ENCODE data around the gene ISG15.
"Not testable (repeated sequence)": the region's sequence is repeated elsewhere in the genome, so short reads cannot be mapped to it uniquely, and the experiment has no call there.

The ISG15 gene

GRCh38 chr1:1047407-1047806 lies 34.1 kb downstream of the ISG15 start:
- no peak for DNase-seq

GRCh38 chr1:1047963-1048362 lies 34.7 kb downstream of the ISG15 start:
- DNase-seq: no peak

GRCh38 chr1:1048765-1049164 lies 35.5 kb downstream of the ISG15 start:
- DNase-seq: no peak

DNA sequence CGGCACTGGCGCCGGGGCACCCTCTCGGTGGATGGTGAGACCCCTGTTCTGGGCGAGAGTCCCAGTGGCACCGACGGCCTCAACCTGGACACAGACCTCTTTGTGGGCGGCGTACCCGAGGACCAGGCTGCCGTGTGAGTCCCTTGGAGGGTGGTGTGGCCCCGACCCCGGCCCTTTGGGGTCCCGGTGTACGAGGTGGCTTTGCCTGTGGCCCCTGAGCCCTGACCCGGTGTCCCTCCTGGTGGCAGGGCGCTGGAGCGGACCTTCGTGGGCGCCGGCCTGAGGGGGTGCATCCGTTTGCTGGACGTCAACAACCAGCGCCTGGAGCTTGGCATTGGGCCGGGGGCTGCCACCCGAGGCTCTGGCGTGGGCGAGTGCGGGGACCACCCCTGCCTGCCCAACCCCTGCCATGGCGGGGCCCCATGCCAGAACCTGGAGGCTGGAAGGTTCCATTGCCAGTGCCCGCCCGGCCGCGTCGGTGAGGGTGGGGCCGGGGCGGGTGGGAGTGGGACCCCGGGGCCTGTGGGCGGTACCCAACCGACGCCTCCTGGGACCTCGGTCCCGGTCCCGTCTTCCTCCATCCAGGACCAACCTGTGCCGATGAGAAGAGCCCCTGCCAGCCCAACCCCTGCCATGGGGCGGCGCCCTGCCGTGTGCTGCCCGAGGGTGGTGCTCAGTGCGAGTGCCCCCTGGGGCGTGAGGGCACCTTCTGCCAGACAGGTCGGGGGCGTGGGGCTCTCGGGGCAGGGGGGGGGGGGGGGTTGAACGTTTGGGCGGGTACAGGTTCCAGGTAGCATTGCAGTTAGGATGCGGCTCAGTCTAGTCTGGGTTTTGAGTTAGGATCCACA lies 36.2 kb downstream of the ISG15 start:
- DNase-seq: no peak

- DNase-seq: no peak
Measured at GRCh38 chr1:1050577-1051052, 37.3 kb downstream of the ISG15 start.

DNA sequence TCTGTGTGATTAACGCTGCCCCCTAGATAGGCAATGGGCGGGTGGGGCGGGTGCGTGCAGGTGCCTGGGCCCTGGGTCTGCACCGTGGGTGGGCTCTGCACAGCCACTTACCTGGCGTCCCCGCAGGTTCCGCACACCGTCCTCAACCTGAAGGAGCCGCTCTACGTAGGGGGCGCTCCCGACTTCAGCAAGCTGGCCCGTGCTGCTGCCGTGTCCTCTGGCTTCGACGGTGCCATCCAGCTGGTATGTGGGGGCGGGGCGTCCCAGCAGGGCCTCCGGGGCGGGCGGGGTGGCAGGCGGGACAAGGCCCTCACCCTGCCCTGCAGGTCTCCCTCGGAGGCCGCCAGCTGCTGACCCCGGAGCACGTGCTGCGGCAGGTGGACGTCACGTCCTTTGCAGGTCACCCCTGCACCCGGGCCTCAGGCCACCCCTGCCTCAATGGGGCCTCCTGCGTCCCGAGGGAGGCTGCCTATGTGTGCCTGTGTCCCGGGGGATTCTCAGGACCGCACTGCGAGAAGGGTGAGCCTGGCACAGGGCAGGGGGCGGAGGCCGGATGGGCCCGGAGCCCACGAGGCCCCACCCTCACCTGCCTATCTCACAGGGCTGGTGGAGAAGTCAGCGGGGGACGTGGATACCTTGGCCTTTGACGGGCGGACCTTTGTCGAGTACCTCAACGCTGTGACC lies 38.0 kb downstream of the ISG15 start:
- no peak for DNase-seq

DNA sequence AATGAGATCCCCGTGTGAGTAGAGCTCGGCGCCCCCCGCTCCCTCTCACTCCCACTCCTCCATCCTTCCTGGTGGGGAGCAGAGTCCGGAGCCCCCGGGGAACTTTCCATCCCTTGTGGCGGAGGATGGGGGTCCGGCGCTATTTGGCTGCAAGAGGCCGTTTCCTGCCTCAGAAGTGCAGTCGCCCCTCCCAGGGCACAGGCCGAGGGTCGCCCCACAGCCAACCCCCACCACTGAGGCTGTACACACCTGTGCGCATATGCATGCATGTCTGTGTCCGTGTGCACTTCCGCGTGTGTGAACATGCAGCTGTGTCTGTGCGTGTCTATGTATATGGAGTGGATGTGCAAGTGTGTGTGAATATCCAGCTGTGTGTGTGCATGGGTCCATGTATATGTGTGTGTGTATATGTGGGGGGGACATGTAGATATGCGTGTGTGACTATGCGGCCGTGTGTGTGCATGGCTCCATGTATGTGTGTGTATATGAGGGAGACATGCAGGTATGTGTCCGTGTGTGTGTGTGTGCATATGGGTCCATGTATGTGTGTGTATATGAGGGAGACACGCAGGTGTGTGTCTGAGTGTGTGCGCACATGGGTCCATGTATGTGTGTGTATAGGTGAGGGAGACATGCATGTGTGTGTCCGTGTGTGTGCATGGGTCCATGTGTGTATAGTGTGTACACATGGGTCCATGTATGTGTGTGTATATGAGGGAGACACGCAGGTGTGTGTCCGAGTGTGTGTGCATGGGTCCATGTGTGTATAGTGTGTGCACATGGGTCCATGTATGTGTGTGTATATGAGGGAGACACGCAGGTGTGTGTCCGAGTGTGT lies 38.9 kb downstream of the ISG15 start:
- DNase-seq: no peak

GRCh38 chr1:1053022-1053421 lies 39.7 kb downstream of the ISG15 start:
- no peak for DNase-seq

- no peak for DNase-seq
Measured at GRCh38 chr1:1053682-1054081, 40.4 kb downstream of the ISG15 start.

- DNase-seq: no peak
Measured at GRCh38 chr1:1054099-1054700, 40.9 kb downstream of the ISG15 start.

DNA sequence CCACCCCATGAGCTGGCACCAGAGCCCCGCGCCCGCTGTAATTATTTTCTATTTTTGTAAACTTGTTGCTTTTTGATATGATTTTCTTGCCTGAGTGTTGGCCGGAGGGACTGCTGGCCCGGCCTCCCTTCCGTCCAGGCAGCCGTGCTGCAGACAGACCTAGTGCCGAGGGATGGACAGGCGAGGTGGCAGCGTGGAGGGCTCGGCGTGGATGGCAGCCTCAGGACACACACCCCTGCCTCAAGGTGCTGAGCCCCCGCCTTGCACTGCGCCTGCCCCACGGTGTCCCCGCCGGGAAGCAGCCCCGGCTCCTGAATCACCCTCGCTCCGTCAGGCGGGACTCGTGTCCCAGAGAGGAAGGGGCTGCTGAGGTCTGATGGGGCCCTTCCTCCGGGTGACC lies 41.7 kb downstream of the ISG15 start:
- DNase-seq: no peak

- DNase-seq: no peak
Measured at GRCh38 chr1:1055841-1056736, 42.8 kb downstream of the ISG15 start.

- not testable (repeated sequence) for DNase-seq
Measured at GRCh38 chr1:1057769-1058087, 44.4 kb downstream of the ISG15 start.

DNA sequence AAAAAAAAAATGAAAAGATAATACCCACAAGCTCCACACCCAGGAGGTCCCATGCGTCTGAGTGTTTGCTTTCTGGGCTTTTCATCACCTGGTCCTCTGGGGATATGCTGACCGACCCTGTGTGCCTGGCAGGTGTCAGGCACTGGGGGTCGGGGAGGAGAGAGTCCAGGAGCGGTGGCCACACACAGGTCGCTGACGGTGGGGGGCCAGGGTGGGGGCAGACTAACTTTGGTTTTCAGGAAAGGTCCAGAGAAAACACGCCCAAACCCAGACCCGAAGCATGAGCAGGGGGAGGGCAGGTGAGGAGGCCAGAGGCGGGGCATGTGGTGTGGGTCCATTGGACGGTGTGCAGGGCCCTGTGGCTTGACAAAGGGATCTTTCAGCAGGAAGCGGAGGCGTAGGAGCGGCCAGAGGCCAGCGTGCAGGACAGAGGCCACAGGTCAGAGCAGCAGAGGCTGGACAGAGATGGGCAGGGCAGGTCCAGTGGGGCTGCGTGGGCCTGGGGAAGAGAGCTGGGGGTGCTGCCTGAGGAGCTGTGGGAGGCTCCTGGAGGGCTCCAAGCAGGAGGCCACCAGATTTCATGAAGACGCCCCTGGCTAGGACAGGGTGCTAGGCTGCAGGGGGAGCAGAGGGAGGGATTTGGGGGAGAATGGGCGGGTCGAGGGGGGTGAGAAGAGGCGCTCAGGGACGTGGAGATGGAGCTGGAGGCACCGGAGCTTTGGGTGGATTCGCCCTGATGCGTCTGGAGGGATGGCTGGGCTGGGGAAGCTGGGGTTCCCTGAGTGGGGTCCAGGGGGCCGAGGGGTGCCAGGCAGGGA lies 45.0 kb downstream of the ISG15 start:
- DNase-seq: no peak

- peak in 1 of 2 donors; percentile 49 for DNase-seq
Measured at GRCh38 chr1:1058921-1059493, 45.7 kb downstream of the ISG15 start.

DNA sequence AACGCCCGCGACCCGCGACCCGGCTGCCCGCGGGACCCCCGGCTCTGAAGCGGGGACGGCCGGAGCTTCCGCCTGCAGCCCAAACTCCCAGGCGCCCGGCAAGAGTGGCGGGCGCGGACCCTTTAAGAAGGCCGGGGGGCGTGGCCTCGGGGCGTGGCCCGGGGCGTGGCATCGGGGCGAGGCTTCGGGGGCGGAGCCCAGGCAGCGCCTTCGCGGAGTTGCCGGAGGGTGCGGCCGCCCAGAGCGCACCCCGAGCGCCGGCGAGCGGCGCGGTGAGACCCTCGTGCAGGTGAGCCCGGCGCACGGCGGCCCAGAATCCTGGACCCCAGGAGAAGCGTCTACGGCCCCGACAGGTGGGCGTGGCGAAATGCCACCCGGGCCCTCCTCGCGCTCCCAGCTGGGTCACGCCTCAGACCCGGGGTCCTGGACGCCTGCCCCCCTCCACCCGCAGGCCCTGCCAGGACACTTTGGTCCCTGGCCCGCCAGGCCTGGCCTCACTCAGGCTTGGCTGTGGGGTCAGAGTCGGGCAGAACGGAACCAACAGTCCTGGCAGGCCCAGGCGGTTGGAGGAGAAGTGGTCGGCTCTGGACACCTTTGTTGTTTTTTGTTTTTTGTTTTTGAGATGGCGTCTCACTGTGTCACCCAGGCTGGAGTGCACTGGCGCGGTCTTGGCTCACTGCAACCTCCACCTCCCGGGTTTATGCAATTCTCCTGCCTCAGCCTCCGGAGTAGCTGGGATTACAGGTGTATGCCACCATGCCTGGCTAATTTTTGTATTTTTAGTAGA lies 46.4 kb downstream of the ISG15 start:
- DNase-seq: peak; percentile 96 to 97

DNA sequence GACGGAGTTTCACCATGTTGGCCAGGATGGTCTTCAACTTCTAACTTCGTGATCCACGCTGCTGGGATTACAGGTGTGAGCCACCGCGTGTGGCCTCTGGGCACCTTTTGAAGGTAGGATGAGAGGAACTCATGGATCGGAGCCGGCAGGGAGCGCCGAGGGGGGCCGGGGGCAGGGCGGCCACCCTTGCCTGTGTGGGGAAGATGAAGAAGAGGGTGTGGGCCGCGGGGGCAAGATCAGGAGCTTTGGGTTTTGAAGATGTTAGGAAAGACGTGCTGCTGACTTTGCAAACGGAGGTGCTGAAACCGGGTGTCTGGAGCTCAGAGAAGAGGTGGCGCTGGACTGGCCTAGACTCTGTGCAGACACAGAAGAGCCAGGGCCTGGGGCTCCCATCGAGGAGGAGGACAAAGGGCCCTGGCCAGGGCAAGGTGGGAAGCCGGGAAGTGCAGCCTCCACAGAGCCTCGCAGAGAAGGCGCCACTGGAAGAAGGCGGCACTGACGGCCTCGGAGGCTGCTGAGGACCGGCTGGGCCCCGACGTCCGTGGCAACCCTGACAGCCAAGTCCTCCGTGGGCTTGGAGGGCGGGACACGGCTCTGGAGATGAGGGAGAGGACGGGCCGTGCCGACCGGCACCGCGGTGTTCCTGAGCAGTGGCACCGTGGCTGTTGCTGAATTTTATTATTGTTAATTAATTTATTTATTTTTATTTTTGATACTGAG lies 47.1 kb downstream of the ISG15 start:
- no peak for DNase-seq

- no peak for DNase-seq
Measured at GRCh38 chr1:1061682-1062345, 48.5 kb downstream of the ISG15 start.
